ENCODE measurements around the gene GORASP2.

Gene GORASP2

DNA sequence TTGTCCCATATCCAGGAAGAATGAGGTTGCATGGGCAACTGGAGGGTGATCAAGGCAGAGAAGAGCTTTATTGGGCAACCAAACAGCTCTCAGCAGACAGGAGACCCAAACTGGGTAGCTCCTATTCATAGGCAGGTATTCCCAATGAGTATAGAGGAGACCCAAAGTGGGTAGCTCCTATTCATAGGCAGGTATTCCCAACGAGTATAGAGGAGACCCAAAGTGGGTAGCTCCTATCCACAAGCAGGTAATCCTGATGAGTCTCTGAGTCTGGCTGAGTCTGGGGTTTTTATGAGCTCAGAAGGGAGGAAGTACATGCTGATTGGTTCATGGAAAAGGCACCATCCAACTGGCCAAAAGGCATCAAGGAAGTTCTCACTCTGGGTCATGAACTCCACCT, 5.3 kb upstream of the GORASP2 start:
- DNase-seq (ENCODE audit: low read depth), result no peak

DNA sequence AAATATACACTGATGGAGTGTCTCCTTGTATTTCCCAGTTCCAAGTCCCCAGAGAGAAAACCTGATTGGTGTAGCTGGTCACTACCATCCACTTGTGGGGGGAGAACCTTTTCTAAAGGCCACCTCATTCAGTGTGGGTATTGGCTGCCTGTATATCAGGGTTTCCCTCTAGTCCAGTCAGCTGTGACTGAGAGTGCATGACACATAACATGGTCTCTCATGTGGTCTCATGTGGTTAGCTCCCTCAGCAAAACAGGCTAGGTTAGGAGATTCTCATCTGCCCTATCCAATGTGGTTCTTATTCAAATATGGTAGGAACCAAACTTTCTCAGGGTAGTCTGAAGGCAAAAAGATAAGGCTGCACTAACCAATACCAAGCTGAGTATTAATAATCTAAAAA, 4.1 kb upstream of the GORASP2 start:
- DNase-seq (ENCODE audit: low read depth), result no peak

DNA sequence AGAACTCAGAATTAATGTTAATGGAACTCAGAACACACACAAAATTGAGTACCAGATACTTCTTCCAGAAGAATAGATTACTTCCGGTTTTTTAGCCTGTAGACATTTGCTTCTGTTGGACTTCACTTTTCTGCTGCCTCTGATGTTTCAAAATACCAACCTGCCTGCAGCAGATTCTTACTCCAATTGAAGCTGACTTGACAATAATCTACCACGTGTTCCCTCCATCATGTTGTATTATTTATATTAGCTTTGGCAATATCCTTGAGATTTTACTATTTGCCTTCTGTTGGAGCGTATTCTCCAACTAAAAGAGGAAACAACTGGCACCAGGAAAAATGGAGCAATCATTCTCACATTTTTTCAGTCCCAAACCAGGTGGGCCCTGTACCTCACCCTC, 3.1 kb upstream of the GORASP2 start:
- no peak for DNase-seq (ENCODE audit: low read depth)

DNA sequence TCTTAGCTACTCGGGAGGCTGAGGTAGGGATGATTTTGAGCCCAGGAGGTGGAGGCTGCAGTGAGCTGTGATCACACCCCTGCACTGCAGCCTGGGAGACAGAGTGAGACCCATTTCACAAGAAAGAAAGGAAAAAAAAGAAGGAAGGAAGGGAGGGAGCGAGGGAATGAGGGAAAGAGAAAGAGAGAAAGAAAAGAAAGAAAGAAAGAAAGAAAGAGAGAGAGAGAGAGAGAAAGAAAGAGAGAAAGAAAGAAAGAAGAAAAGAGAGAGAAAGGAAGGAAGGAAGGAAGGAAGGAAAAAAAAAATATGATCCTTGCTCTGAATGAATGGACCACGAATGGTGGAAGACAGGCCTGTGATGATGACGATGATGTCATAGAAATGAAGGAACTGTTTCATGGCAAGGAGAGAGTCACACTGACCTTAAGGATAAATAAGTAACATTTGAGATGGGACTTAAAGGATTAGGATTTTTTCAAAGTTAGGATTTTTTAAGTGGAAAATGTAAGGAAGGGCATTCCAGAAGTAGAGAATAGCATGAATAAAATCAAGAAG, 2.2 kb upstream of the GORASP2 start:
- no peak for DNase-seq (ENCODE audit: low read depth)

DNA sequence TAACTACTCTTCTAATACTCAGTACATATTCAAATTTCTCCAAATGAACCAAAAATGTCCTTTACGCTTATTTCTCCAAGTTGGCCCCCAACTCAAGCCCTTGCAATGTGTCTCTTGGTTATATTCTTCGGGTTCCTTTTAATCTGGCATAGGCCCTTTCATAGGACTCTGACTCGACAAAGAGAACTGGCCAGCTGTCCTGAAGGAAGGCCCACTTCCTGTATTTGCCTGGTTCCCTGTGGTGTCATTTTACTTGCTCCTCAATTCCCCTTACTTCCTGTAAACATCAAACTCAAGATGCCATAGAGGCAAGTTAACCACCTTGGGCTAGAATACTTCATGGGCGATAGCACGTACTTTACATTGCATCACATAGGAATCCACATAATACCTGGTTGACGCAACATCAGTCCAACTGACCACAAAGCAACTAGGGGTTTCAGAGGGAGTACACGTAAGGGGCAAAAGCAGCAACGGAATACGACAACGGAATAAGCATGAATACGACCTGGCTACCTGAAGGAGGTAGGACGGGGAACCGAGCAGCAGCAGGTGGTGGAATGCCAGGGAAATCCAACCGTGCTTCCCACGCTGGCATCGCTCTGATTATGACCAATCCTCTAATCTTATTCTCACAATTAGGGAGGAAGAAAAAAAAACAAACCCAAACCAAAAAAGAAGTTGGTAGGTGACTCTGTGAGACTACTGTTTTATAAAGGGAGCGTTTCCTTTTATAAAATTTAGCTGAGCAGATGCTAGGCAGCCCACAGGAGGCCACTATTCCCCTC, 823 bp upstream of the GORASP2 start:
- no peak for DNase-seq (ENCODE audit: low read depth)

DNA sequence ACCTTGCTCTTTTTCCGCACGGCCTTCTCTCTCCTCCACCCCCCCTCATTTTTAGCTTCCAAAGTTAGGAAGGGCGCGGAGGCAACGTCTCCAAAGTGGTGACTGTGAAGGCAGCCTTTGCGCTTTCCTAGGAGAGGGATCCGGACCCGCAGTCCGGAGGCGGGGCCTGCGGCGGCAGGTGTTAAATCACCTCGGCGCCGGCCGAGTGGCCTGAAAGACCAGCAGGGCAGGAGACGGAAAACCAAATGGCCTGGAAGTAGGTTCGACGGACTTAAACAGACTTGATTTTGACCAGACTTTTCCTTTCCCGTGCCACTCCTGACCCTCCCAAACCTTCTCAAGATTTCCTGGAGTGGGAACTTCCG, 615 bp downstream of the GORASP2 start:
- no peak for DNase-seq (ENCODE audit: low read depth)

DNA sequence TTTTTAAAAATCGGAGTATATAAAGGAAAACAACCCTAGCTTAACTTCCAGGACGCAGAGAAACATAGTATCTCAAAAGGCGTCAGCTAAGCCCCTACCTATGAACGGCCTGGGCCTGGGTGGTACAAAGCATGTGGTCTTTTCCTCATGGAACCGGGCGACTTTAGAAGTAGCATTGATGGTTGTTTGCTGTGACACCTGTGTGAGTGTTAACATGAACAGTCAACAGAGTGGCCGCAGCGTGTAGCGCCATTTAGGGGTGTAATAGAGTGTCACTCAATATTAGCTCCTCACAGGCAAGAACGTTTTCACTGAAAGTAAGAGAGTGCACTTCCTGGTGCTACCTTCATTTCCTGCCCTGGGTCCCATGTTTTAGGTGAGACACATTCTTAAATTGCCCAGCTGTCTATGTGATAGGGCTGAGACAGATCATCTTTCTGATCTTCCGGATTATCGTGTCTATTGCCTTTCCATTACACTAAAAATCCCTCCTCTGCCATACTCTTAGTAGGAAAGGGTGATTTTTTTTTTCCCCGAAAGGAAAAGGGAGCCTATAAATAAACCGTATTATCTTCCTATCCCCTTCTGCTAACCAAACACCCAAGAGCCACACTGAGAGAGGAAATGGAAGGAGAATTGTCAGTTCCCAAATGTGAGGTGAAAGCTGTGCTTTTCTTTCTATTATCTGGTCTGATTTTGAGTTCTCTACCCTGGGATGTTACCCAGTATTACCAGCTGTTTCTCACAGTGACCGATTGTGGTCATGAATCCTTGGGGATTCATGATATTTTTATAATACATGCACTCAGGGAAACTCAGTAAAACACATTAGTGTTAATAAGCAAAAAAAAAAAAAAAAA, 1.3 kb downstream of the GORASP2 start:
- no peak for DNase-seq (ENCODE audit: low read depth)

GRCh38 chr2:170930991-170931266, 1.9 kb downstream of the GORASP2 start:
- DNase-seq (ENCODE audit: low read depth), result no peak

- DNase-seq (ENCODE audit: low read depth), result no peak
Measured at GRCh38 chr2:170932166-170932565, 3.1 kb downstream of the GORASP2 start.

DNA sequence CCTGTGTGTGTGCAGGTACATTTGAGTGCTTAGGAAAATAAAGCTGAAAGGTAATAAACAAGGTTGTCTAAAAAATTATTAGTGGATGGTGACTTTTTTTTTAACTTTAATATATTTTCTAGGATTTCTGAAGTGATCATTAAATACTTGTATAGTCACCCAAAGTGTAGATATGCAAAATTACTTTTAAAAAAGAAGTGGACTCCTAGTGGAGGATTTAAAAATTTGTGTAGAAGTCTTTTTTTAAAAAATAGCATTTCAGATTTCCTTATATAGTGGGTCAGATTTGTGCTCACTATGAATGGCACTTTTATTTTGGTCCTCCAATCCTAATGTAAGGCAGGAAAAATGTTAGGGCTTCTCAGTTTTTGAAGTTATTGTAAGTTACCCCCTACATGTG, 3.9 kb downstream of the GORASP2 start:
- DNase-seq (ENCODE audit: low read depth), result no peak

GRCh38 chr2:170937709-170938379, 8.8 kb downstream of the GORASP2 start:
- DNase-seq (ENCODE audit: low read depth), result no peak

GRCh38 chr2:170940066-170940465, 11.0 kb downstream of the GORASP2 start:
- DNase-seq (ENCODE audit: low read depth), result no peak

GRCh38 chr2:170942615-170943014, 13.6 kb downstream of the GORASP2 start:
- DNase-seq (ENCODE audit: low read depth), result no peak

- no peak for DNase-seq (ENCODE audit: low read depth)
Measured at GRCh38 chr2:170943041-170943440, 14.0 kb downstream of the GORASP2 start.

DNA sequence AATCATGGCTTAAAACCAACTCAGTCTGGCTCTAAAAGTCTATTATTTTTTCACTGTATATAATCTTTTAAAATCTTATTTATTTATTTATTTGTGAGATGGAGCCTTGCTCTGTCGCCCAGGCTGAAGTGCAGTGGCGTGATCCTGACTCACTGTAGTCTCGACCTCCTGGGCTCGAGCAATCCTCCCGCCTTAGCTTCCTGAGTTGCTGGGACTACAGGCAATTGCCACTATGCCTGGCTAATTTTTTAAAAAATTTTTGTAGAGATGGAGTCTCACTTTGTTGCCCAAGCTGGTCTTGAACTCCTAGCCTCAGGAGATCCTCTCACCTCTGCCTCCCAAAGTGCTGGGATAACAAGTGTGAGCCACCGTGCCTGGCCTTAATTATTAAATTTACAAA, 14.5 kb downstream of the GORASP2 start:
- DNase-seq (ENCODE audit: low read depth), result no peak

- DNase-seq (ENCODE audit: low read depth), result no peak
Measured at GRCh38 chr2:170944545-170944944, 15.5 kb downstream of the GORASP2 start.

DNA sequence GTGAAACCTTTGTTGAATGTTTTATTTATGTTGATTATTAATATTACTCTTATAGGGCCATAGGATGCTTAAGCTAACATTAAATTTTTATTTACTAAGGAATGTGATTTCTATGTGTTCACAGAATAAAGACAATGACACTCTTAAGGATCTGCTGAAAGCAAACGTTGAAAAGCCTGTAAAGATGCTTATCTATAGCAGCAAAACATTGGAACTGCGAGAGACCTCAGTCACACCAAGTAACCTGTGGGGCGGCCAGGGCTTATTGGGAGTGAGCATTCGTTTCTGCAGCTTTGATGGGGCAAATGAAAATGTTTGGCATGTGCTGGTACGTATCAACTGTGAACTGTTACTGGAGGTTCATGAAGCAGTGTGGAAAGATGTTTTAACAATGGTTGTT, 20.4 kb downstream of the GORASP2 start:
- no peak for DNase-seq (ENCODE audit: low read depth)

GRCh38 chr2:170950221-170950761, 21.2 kb downstream of the GORASP2 start:
- no peak for DNase-seq (ENCODE audit: low read depth)

GRCh38 chr2:170953941-170954340, 24.9 kb downstream of the GORASP2 start:
- no peak for DNase-seq (ENCODE audit: low read depth)

GRCh38 chr2:170963386-170963785, 34.3 kb downstream of the GORASP2 start:
- DNase-seq (ENCODE audit: low read depth), result no peak

DNA sequence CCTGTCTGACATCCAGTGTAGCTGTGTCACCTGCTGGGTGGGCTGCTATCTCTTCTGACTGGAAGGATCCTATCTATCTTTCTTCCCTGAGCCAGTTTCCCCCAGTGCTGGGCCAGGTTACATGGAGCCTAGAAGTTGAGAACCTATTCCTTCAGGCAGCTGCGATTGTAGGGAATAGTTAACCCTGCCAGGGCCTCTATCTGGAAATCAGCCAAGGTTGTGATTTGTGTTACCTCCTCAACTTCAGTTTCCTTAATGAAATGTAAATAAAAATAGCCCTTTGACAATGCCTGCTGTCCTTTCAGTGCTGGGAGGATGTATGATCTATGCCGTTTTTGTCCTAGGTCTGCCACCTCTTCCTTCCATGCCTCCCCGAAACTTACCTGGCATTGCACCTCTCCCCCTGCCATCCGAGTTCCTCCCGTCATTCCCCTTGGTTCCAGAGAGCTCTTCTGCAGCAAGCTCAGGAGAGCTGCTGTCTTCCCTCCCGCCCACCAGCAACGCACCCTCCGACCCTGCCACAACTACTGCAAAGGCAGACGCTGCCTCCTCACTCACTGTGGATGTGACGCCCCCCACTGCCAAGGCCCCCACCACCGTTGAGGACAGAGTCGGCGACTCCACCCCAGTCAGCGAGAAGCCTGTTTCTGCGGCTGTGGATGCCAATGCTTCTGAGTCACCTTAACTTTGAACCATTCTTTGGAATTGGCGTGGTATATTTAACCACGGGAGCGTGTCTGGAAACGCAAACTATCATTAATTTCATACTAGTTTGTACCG, 36.6 kb downstream of the GORASP2 start:
- DNase-seq (ENCODE audit: low read depth), result no peak

Measured in fibroblast of the conjunctiva (primary cell).